Brain microvascular endothelial cell (primary cell): ENCODE data around the gene GPNMB.

Source experiments
- DNase-seq: peaks from one replicate; pipeline ENCODE4 v3.0.0-alpha.2; 2020
- H3K27ac ChIP-seq: fragments of 250-450 bp; sonication (Bioruptor Pico); 2 replicates; pipeline ENCODE4 v1.5.1; 2020; ENCODE audit warnings: mild to moderate bottlenecking, moderate library complexity
- H3K27me3 ChIP-seq: fragments of 250-450 bp; sonication (Bioruptor Pico); replicated peaks from 2 replicates; pipeline ENCODE4 v1.5.1; 2020; ENCODE audit warnings: mild to moderate bottlenecking
- H3K36me3 ChIP-seq: fragments of 250-450 bp; sonication (Bioruptor Pico); replicated peaks from 2 replicates; pipeline ENCODE4 v1.5.1; 2020; ENCODE audit warnings: mild to moderate bottlenecking
- H3K4me3 ChIP-seq: 2 replicates; pipeline ENCODE4 v1.5.1; 2011; ENCODE audit warnings: low read depth, mild to moderate bottlenecking, control low read depth, low read length, moderate library complexity
- in situ Hi-C: cut with HindIII; loops from 2 replicates; pipeline ENCODE4 v1.10.0; 2017; ENCODE audit warnings: low sequenced_read_pairs, low pct_ligation_motif_present
- TF ChIP-seq, protein P1 (sequence below): IDR thresholded peaks from 2 replicates; pipeline ENCODE4 v1.5.1; 2011; ENCODE audit warnings: low read depth, mild to moderate bottlenecking, moderate library complexity, low read length, control low read depth, inconsistent platforms; ENCODE audit errors: missing control alignments

The GPNMB gene

DNA sequence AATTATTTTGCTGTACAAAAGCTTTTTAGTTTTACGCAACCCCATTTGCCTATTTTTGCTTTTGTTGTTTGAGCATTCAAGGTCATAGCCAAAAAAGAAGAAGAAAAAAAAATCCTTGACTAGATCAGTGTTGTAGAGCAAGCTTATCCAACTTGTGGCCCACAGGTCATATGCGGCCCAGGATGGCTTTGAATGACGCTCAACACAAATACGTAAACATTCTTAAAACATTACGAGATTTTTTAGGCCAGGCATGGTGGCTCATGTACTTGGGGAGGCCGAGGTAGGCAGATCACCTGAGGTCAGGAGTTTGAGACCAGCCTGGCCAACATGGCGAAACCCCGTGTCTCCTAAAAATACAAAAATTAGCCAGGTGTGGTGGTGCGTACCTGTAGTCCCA lies 44.4 kb downstream of the GPNMB start:
- no peak overlapping the region for H3K27ac ChIP-seq
- no peak for DNase-seq
- no peak overlapping the region for H3K4me3 ChIP-seq
- TF ChIP-seq, protein P1, sequence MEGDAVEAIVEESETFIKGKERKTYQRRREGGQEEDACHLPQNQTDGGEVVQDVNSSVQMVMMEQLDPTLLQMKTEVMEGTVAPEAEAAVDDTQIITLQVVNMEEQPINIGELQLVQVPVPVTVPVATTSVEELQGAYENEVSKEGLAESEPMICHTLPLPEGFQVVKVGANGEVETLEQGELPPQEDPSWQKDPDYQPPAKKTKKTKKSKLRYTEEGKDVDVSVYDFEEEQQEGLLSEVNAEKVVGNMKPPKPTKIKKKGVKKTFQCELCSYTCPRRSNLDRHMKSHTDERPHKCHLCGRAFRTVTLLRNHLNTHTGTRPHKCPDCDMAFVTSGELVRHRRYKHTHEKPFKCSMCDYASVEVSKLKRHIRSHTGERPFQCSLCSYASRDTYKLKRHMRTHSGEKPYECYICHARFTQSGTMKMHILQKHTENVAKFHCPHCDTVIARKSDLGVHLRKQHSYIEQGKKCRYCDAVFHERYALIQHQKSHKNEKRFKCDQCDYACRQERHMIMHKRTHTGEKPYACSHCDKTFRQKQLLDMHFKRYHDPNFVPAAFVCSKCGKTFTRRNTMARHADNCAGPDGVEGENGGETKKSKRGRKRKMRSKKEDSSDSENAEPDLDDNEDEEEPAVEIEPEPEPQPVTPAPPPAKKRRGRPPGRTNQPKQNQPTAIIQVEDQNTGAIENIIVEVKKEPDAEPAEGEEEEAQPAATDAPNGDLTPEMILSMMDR: no peak
- no peaks in the 10 kb centered on the region for H3K27me3 ChIP-seq
- in situ Hi-C loops: no loop called here
- no peaks in the 10 kb centered on the region for H3K36me3 ChIP-seq

DNA sequence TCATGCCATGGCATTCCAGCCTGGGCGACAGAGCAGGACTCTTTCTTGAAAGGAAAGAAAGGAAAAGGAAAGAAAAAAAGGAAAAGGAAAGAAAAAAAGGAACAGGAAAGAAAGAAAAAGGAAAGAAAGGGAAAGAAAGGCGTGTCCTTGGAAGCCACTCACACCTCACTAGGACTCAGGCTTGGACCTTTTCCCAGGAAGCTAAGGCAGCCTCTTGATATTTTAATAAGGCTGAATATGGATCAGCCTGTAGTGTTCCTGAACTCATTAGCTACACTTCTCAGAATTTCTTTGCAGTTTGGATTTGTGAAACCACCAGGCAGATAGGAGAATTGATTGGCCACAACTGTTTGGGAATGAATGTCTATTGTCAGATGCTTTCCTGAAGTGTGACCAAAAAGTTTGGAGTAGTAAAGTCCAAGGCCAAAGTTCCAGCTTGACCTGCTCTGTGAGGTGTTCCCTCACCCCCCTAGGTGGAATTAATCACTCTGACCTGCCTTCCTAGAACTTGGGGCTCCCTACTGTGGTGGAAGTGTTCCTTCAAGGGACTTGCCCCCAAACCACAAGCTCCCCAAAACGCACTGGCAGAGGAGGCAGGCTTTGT lies 45.5 kb downstream of the GPNMB start:
- H3K27ac ChIP-seq: no peak overlapping the region
- no peak overlapping the region for H3K4me3 ChIP-seq
- TF ChIP-seq, protein P1: no peak
- no peaks in the 10 kb centered on the region for H3K36me3 ChIP-seq
- no peaks in the 10 kb centered on the region for H3K27me3 ChIP-seq
- DNase-seq: no peak
- in situ Hi-C loops: no loop called here

DNA sequence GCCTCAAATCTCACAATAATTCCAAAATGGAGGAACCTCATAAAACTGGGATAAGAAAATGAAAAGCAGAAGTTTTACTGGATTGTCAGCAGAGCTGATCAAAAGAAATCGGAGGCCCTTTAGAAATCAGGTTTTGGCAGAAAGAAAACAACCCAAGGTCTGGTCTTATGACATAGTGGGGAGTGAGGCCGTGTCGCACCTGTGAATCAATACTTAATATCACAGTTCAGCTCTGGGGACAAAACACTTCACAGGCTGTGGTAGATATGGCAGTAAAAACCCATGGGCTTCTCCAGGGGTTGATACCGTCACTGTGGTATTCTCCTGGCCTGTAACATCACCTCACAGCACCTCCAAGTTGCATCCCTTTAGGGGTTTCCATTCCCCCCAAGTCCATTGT lies 46.0 kb downstream of the GPNMB start:
- in situ Hi-C loops: no loop called here
- TF ChIP-seq, protein P1: no peak
- Histone ChIP-seq H3K4me3 (no peak overlapping the region), H3K27me3 (no peaks in the 10 kb centered on the region), H3K36me3 (no peaks in the 10 kb centered on the region), H3K27ac (no peak overlapping the region)
- no peak for DNase-seq

DNA sequence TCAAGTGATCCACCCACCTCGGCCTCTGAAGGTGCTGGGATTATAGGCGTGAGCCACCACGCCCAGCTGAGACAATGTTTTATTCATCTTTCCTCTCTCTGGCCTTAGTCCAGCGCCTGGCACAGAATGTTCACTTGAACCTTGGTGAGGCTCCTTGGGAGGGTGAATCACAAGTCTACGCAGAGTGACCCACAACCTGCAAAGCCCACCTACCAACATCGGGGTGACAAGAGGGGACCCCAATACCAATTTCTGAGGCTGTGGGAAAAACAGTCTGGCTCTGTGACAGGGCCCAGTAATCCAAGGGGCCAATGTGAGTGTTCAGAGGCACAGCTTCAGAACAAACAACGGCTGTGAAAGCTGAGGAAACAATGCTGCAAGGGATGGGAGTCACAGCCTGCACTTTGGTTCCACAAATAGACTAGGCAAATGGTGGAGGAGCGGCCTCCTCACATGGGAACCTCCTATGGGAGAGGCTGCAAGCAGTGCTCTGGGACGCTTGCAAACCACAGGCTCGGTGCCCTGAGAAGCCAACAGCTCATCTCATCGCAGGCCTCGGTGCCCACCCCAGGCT lies 47.0 kb downstream of the GPNMB start:
- no peaks in the 10 kb centered on the region for H3K36me3 ChIP-seq
- no peak overlapping the region for H3K27ac ChIP-seq
- no peaks in the 10 kb centered on the region for H3K27me3 ChIP-seq
- in situ Hi-C loops: no loop called here
- no peak for DNase-seq
- no peak overlapping the region for H3K4me3 ChIP-seq
- TF ChIP-seq, protein P1: no peak

DNA sequence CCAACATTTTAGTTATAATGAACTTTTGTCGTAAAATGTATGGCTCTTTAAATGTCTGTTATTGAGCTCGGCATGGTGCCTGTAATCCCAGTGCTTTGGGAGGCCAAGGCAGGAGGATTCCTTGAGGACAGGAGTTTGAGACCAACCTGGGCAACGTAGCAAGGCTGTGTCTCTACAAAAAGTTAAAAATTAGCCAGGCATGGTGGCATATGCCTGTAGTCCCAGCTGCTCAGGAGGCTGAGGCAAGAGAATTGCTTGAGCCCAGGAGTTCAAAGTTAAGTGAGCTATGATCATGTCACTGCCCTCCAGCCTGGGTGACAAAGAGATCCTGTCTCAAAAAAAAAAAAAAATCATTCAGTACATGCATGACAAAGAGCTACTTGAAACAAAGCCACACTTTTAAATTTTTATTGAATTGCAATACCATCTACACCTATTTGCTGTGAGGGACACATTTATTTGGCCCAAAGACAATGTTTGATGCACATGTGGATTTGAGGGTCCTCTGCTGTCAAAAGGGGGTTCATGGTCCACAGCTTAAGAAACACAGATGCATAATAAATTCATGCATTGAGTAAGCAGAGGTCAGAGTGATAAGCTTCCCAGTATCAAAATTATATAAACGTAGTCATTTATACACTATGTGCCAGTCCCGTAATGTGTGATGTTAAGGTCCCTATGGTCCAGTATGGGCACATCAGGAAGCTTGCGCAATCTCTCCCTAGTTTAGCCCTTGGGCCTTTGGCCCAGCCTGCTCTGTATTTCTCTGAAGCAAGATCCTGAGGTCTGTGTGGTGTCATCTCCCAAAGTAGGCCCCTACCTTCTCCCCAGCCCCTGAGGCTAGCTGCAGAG lies 48.2 kb downstream of the GPNMB start:
- H3K4me3 ChIP-seq: no peak overlapping the region
- DNase-seq: no peak
- TF ChIP-seq, protein P1: no peak
- H3K27ac ChIP-seq: no peak overlapping the region
- in situ Hi-C loops: no loop called here
- no peaks in the 10 kb centered on the region for H3K27me3 ChIP-seq
- no peaks in the 10 kb centered on the region for H3K36me3 ChIP-seq
